Measurements from ENCODE around the gene THAP3.

THAP3 gene

GRCh38 chr1:6586404-6586816 is 38.3 kb upstream of the THAP3 start:
- no peak for DNase-seq (ENCODE audit: low read depth)
- H3K4me3 ChIP-seq (ENCODE audit: control insufficient read depth, low read depth, low read length): no peak overlapping the region
- no peak for TF ChIP-seq CTCF (IDR thresholded peaks at IDR 0.05; ENCODE audit: control insufficient read depth, insufficient read depth, low read depth, low read length, missing control alignments)

GRCh38 chr1:6587261-6588005 is 37.2 kb upstream of the THAP3 start:
- no peak for TF ChIP-seq CTCF (IDR thresholded peaks at IDR 0.05; ENCODE audit: control insufficient read depth, insufficient read depth, low read depth, low read length, missing control alignments)
- DNase-seq (ENCODE audit: low read depth): no peak
- H3K4me3 ChIP-seq (ENCODE audit: control insufficient read depth, low read depth, low read length): no peak overlapping the region

GRCh38 chr1:6588128-6588892 is 36.4 kb upstream of the THAP3 start:
- DNase-seq (ENCODE audit: low read depth): no peak
- TF ChIP-seq CTCF (IDR thresholded peaks at IDR 0.05; ENCODE audit: control insufficient read depth, insufficient read depth, low read depth, low read length, missing control alignments): no peak
- H3K4me3 ChIP-seq (ENCODE audit: control insufficient read depth, low read depth, low read length): no peak overlapping the region

GRCh38 chr1:6588893-6589520 is 35.7 kb upstream of the THAP3 start:
- no peak for DNase-seq (ENCODE audit: low read depth)
- no peak overlapping the region for H3K4me3 ChIP-seq (ENCODE audit: control insufficient read depth, low read depth, low read length)
- TF ChIP-seq CTCF (IDR thresholded peaks at IDR 0.05; ENCODE audit: control insufficient read depth, insufficient read depth, low read depth, low read length, missing control alignments): no peak

GRCh38 chr1:6590046-6590445 is 34.6 kb upstream of the THAP3 start:
- DNase-seq (ENCODE audit: low read depth): no peak
- no peak for TF ChIP-seq CTCF (IDR thresholded peaks at IDR 0.05; ENCODE audit: control insufficient read depth, insufficient read depth, low read depth, low read length, missing control alignments)
- no peak overlapping the region for H3K4me3 ChIP-seq (ENCODE audit: control insufficient read depth, low read depth, low read length)

- no peak overlapping the region for H3K4me3 ChIP-seq (ENCODE audit: control insufficient read depth, low read depth, low read length)
- no peak for TF ChIP-seq CTCF (IDR thresholded peaks at IDR 0.05; ENCODE audit: control insufficient read depth, insufficient read depth, low read depth, low read length, missing control alignments)
- no peak for DNase-seq (ENCODE audit: low read depth)
Observed at GRCh38 chr1:6591222-6591621, 33.4 kb upstream of the THAP3 start.

Data from AG09309 (cell line).